GM10847 (cell line): ENCODE results near the gene COL18A1.

Experiments used
- POLR2A ChIP-seq: IDR thresholded peaks from 2 replicates; pipeline ENCODE4 v1.6.1; 2011; ENCODE audit not compliant: insufficient read length; ENCODE audit errors: extremely low read depth

COL18A1 gene

GRCh38 chr21:45536301-45537081 lies 131.5 kb downstream of the COL18A1 start:
- TF ChIP-seq POLR2A: no peak

GRCh38 chr21:45537111-45537745 lies 132.3 kb downstream of the COL18A1 start:
- no peak for TF ChIP-seq POLR2A

GRCh38 chr21:45537746-45538291 lies 132.9 kb downstream of the COL18A1 start:
- TF ChIP-seq POLR2A: no peak

GRCh38 chr21:45538381-45539045 lies 133.5 kb downstream of the COL18A1 start:
- TF ChIP-seq POLR2A: no peak

- TF ChIP-seq POLR2A: no peak
Observed at GRCh38 chr21:45539046-45539795, 134.3 kb downstream of the COL18A1 start.

GRCh38 chr21:45539796-45540600 lies 135.0 kb downstream of the COL18A1 start:
- TF ChIP-seq POLR2A: no peak

- TF ChIP-seq POLR2A: no peak
Observed at GRCh38 chr21:45540601-45540970, 135.6 kb downstream of the COL18A1 start.

GRCh38 chr21:45541221-45542039 lies 136.5 kb downstream of the COL18A1 start:
- TF ChIP-seq POLR2A: peak; percentile 29

GRCh38 chr21:45542242-45542666 lies 137.3 kb downstream of the COL18A1 start, which contains the start of gene SLC19A1:
Gene SLC19A1 (minus strand): TSS chr21:45542440. CDS start chr21:45537959, 4,481 bp downstream.
- peak; percentile 31 for TF ChIP-seq POLR2A

- no peak for TF ChIP-seq POLR2A
Observed at GRCh38 chr21:45542667-45543370, 137.9 kb downstream of the COL18A1 start.

GRCh38 chr21:45543371-45543709 lies 138.4 kb downstream of the COL18A1 start:
- TF ChIP-seq POLR2A: no peak

- TF ChIP-seq POLR2A: no peak
Observed at GRCh38 chr21:45543710-45544448, 138.9 kb downstream of the COL18A1 start.

- no peak for TF ChIP-seq POLR2A
Observed at GRCh38 chr21:45544449-45545235, 139.7 kb downstream of the COL18A1 start.
